Activated T-helper 17 cell treated with anti-CD3 and anti-CD28 coated beads, Interleukin-2, amount 50 U/mL, for 72 hours (primary cell): ENCODE measurements around the gene ZBTB46. TPM values are rescaled to one million over a fixed set of nuclear protein-coding genes. Genes with fewer than 3 reads are reported as not detected.

ENCODE experiments used
- ATAC-seq: fragments of 150-1000 bp; cut with Tn5 transposase; replicated peaks from 2 replicates; pipeline ENCODE4 v1.10.0; 2021; ENCODE audit warnings: mild to moderate bottlenecking, moderate library complexity
- H3K27ac Mint-ChIP-seq: one replicate; pipeline ENCODE4 v1.8.0; 2022; ENCODE audit warnings: mixed read lengths
- H3K27me3 Mint-ChIP-seq: one replicate; pipeline ENCODE4 v1.8.0; 2022; ENCODE audit warnings: mixed read lengths
- H3K36me3 Mint-ChIP-seq: one replicate; pipeline ENCODE4 v1.8.0; 2022; ENCODE audit warnings: low read depth, mild to moderate bottlenecking, mixed read lengths
- H3K4me1 Mint-ChIP-seq: one replicate; pipeline ENCODE4 v1.8.0; 2022; ENCODE audit warnings: mixed read lengths
- H3K4me3 Mint-ChIP-seq: one replicate; pipeline ENCODE4 v1.8.0; 2022; ENCODE audit warnings: mild to moderate bottlenecking, mixed read lengths
- H3K9me3 Mint-ChIP-seq: one replicate; pipeline ENCODE4 v1.8.0; 2022; ENCODE audit warnings: mixed read lengths
- total RNA-seq, 2 donors: library from RNA; stranded (reverse); gene quantifications; one replicate each; pipeline ENCODE4 v1.2.3, GENCODE V29; 2022

The ZBTB46 gene
- total RNA-seq, 2 donors from 2014 or later: 0.54 to 6.2 TPM

DNA sequence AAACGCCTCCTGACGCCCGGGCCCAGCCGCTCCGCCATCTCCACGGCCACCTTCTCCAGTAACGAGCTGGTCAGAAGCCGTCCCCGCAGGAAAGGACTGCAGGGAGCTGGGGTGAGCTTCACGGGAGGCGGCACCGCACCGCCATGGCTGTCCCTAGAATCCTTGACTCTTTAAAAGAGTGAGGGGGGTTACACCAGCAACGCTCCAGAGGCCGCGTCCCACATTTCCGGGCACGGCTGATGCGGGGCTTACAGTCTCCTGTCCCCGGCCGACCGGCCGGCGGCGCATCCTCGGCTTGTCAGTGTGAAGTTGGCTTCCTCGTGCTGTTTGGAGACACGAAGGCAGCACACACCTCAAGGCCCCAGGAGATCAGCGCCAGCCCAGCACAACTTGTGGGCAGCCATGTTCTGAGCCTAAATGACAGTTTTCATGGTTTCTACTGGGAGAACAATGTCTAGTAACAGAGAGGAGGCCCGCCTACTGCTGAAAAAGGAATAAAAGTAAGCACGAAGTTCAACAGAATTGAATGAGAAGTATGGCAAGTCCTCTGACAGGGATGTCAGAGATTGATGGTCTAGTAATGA, 61.1 kb downstream of the ZBTB46 start:
- Mint-ChIP-seq H3K4me3 (no peak overlapping the region), H3K27me3 (no peaks in the 10 kb centered on the region), H3K4me1 (no peaks in the 10 kb centered on the region), H3K36me3 (no peaks in the 10 kb centered on the region), H3K9me3 (no peaks in the 10 kb centered on the region), H3K27ac (no peak overlapping the region)
- no peak for ATAC-seq

DNA sequence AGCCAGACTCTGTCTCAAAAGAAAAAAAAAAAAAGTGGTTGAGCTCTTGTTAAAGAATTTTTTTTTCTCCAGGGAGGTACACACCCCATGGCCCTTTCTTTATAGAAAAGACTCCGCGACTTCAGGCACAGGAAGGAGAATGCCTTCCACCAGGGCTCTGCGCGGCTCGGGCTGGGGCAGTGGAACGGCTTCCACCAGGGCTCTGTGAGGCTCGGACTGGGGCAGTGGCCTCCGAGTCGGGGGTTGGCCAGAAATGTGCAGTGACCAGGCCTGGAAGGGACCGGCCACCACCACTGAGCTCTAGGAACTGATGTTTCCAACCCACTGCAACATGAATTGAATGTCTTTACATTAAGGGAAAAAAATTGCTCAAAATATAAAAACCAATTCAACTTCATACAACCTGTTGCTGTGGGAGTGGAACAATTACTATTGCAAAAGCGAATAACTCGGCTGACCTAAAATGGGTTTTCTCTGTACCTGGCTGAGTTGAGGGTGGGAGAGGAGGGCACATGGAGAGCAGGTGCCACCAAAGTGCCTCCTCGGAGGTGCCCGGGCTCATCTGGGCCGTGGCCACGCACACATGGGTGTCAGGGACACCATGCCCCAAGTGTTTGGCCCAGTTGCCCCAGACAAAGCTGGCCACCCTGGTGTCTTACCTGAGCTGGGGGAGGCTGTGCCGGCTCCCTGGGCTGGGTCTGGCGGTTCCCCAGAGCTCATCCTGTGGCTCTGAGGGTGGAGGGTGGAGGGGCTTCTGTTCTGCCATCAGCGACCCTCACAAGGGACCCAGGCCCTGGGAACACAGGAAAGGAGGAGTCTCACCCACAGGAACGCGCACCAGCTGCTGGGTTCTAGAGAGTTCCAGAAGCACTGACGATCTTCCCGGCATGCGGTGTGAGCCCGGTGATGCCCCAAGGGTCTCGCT, 62.2 kb downstream of the ZBTB46 start:
- no peak for ATAC-seq
- Mint-ChIP-seq H3K27ac (no peak overlapping the region), H3K4me3 (no peak overlapping the region), H3K36me3 (no peaks in the 10 kb centered on the region), H3K4me1 (no peaks in the 10 kb centered on the region), H3K27me3 (no peaks in the 10 kb centered on the region), H3K9me3 (no peaks in the 10 kb centered on the region)

DNA sequence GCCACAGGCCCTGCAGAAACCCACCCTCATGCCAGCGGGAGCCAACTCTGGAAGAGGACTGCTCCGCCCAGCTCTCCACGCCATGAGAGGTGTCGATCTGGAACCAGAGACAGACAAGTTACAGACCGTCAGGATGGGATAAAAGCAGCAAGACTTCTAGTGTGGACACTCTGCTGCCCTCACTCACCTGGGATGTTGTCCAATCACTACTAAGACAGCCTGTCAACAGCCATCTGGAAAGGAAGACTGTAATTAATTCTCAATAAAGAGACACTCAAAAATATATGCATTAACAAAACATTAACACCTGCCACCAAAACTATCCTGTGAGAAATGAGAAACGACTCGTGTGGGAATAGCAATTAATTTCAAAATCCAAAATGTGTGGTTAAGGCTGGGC, 63.2 kb downstream of the ZBTB46 start:
- no peaks in the 10 kb centered on the region for H3K4me1 Mint-ChIP-seq
- no peak overlapping the region for H3K27ac Mint-ChIP-seq
- H3K27me3 Mint-ChIP-seq: no peaks in the 10 kb centered on the region
- ATAC-seq: no peak
- H3K4me3 Mint-ChIP-seq: no peak overlapping the region
- no peaks in the 10 kb centered on the region for H3K36me3 Mint-ChIP-seq
- H3K9me3 Mint-ChIP-seq: no peaks in the 10 kb centered on the region

DNA sequence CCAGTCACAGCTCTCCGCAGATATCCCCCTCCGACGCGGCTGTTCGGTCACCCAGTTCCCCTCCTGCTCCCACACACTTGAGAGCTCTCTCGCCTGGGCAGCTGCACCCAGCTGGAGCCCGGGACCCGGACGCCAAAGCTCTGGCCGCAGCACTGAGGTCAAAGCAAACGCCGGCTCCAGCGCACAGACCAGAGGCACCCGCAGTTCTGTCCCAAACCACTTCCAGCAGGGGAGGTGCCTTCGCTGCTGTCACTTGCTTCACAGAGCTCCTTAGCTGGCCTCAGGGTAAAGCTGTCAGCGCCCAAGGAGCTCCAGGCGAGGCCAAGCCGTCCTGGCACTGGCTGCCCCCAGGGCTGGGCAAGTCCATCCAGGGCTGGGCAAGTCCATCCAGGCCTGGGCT, 63.6 kb downstream of the ZBTB46 start:
- H3K27ac Mint-ChIP-seq: no peak overlapping the region
- H3K4me3 Mint-ChIP-seq: no peak overlapping the region
- H3K27me3 Mint-ChIP-seq: no peaks in the 10 kb centered on the region
- H3K4me1 Mint-ChIP-seq: no peaks in the 10 kb centered on the region
- H3K9me3 Mint-ChIP-seq: no peaks in the 10 kb centered on the region
- no peaks in the 10 kb centered on the region for H3K36me3 Mint-ChIP-seq
- ATAC-seq: no peak

DNA sequence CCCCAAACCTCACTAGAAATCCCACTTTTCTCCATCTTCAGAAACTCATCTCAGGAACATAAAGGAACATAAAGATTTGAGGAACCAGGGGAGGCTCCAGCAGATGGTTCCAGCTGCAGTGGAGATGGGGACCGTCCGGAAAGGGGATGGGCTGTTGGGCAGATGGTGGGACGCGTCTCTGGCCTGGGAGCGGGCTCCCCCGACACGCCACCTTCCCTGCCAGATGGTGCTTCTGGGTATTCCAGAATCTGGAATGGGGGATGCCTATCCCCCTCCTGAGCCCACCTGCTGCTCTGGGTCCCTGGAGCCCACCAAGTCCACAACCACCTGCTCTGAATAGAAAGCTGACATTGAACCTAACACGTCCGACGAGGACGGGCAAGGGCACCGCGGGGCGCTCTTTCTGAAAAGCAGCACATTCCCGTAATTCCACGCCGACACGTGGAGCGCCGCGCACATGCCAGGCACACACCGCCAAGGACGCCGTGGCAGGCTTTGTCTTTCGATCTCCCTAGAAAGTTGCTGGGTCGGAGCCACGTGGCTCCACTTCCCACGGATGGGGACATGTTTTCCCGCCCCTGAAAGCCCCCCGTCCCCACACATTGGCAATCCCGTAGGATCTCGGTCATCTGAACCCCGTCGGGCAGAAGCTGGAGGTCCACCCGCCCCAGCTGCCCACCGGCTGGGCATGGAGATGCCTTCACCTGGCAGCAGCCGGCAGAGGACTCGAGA, 64.2 kb downstream of the ZBTB46 start:
- Mint-ChIP-seq H3K4me1 (no peaks in the 10 kb centered on the region), H3K36me3 (no peaks in the 10 kb centered on the region), H3K27me3 (no peaks in the 10 kb centered on the region), H3K27ac (no peak overlapping the region), H3K9me3 (no peaks in the 10 kb centered on the region), H3K4me3 (no peak overlapping the region)
- ATAC-seq: no peak

DNA sequence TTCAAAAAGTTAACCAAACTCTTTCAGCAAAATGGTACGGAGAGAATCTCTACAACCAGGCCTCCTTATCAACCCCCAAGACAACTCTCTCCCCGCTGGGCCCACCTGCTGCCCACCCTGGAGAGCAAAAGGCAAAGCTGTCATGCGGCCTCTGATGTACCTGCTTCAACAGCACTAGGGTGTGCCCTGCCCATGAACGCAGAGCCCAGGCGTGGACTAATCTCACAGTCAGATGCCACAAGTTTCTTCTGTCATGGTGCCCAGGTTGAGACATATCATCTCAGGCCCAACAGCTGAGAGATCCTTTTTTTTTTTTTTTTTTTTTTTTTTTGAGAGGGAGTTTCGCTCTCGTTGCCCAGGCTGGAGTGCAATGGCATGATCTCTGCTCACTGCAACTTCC, 65.2 kb downstream of the ZBTB46 start:
- no peak for ATAC-seq
- no peaks in the 10 kb centered on the region for H3K4me1 Mint-ChIP-seq
- H3K9me3 Mint-ChIP-seq: no peaks in the 10 kb centered on the region
- no peaks in the 10 kb centered on the region for H3K27me3 Mint-ChIP-seq
- no peak overlapping the region for H3K27ac Mint-ChIP-seq
- no peaks in the 10 kb centered on the region for H3K36me3 Mint-ChIP-seq
- no peak overlapping the region for H3K4me3 Mint-ChIP-seq

DNA sequence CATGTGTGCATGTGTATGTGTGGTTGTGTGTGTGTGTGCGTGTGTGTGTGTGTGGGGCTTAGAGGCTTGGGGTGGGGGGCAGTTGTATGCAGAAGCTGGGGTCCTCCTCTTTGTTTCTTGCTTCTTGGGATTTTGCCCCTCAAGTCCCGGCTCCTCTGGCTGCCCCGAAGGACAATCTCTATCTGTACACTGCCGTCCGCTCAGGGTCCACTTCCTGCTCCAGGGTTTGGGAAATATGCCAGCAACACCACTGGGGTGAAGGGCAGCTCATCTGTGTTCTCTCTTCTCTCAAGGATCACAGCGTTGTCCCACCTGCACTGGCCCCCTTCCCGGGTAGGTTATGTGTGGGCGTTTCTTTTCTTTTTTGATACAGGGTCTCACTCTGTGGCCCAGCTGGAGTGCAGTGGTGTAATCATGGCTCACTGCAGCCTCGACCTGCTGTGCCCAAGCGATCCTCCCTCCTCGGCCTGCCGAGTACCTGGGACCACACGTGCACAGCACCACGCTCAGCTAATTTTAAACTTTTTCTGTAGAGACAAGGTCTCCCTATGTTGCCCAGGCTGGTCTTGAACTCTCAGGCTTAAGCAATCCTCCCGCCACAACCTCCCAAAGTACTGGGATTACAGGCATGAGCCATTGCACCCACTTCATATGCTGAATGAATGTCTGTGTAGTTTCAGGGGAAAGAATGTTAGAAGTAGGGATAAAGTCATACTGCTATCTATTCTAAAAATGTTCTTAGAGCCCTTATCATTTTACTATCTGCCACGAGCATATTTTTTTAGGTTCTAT, 65.8 kb downstream of the ZBTB46 start:
- Mint-ChIP-seq H3K36me3 (no peaks in the 10 kb centered on the region), H3K4me3 (no peak overlapping the region), H3K4me1 (no peaks in the 10 kb centered on the region), H3K27ac (no peak overlapping the region), H3K9me3 (no peaks in the 10 kb centered on the region), H3K27me3 (no peaks in the 10 kb centered on the region)
- ATAC-seq: no peak

DNA sequence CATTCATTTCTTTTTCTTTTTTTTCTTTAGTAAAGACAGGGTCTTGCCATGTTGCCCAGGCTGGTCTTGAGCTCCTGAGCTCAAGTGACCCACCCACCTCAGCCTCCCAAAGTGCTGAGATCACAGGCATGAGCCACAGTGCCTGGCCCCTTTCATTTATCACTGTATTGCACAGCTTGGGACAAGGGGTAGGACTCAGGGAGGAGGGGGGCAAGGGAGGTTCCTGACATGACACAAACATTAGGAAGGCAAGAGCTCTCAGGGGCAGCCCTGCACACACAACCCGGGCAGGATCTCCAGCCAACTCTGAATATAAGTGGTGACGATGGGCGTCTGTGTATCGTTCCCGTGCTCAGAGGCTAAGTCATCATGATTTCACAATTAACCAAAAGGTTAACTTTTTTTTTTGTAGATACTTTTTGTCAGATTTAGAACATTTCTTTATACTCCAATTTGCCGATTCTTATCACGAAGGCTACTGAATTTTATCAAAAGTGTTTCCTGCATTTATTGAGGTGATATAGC, 71.6 kb downstream of the ZBTB46 start:
- no peaks in the 10 kb centered on the region for H3K9me3 Mint-ChIP-seq
- no peaks in the 10 kb centered on the region for H3K27me3 Mint-ChIP-seq

DNA sequence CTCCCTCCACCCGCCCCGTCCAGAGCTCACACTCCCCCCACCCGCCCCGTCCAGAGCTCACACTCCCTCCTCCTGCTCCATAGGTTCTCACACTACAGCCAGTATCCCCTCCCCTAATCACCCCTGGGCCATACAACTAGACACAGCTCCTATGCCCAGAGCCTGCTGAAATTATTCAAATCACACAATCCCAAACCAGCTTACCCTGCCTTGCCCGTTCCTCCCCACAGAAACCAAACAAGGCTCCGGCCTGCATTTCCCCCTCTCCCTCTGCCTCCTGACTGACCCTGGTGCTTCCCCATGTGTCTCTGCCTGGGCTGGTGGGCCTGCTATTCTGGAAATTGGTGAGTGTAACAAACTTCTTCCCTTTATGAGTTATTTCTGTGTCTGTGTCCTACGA, 72.9 kb downstream of the ZBTB46 start:
- H3K4me1 Mint-ChIP-seq: peaks cover 4% of the 10 kb centered on the region
- H3K9me3 Mint-ChIP-seq: no peaks in the 10 kb centered on the region
- H3K36me3 Mint-ChIP-seq: no peaks in the 10 kb centered on the region
- no peak overlapping the region for H3K27ac Mint-ChIP-seq
- no peak overlapping the region for H3K4me3 Mint-ChIP-seq
- H3K27me3 Mint-ChIP-seq: no peaks in the 10 kb centered on the region
- no peak for ATAC-seq

More for the DNA sequence above, 71.6 kb downstream of the ZBTB46 start:
- H3K4me3 Mint-ChIP-seq: no peak overlapping the region
- no peaks in the 10 kb centered on the region for H3K36me3 Mint-ChIP-seq
- ATAC-seq: no peak
- peaks cover 4% of the 10 kb centered on the region for H3K4me1 Mint-ChIP-seq
- no peak overlapping the region for H3K27ac Mint-ChIP-seq

DNA sequence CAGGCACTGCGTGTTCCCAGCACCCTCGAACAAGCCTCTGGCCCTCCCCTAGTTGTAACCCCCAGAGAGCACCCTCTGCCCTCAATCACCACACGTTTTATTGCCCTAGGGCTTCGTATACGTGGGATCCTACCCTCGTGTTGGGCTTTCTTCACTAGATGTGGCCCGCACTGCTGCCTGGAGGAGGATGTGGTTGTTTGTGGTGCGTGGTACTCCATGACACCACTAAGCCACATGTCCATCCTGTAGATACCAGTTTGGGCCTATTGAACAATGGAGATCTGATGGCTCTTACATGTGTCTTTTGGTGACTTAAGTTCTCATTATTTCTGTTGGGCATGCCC, 74.4 kb downstream of the ZBTB46 start:
- Mint-ChIP-seq H3K9me3 (no peaks in the 10 kb centered on the region), H3K4me1 (peaks cover 4% of the 10 kb centered on the region), H3K36me3 (no peaks in the 10 kb centered on the region), H3K4me3 (no peak overlapping the region), H3K27me3 (no peaks in the 10 kb centered on the region), H3K27ac (no peak overlapping the region)
- no peak for ATAC-seq

DNA sequence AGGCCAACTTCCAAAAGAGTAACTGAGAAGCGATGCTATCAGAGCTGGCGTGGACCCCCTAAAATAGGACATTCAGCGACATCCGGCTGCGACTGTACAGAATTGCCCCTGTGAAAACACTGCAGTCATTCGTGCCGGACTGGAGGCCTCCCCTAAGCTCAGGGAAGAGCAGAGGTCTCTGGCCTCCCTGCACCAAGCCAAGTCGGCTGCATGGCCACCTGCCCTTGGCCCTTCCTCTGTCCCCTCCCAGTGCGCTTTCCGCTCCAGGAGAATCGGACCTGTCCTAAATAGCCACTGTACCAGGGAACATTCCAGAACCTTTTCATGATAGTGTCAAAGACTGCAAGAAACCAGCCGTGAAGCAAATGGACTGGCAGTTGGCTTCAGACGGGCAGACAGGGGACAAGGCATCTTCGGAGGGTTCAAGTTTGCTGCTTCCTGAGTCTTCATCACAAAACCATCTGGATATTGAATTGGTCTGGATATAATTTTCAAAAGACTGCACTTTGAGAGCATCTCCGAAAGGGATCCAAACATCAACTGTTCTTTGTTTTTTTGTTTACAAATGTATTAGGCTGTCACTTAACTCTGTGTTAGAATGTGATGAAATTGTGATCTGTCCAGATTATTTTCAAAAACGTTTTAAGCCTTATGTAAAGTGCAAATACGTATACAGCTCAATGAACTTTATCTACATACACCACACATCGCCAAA, 75.0 kb downstream of the ZBTB46 start:
- no peak for ATAC-seq
- H3K36me3 Mint-ChIP-seq: no peaks in the 10 kb centered on the region
- H3K9me3 Mint-ChIP-seq: no peaks in the 10 kb centered on the region
- no peaks in the 10 kb centered on the region for H3K27me3 Mint-ChIP-seq
- no peak overlapping the region for H3K27ac Mint-ChIP-seq
- no peak overlapping the region for H3K4me3 Mint-ChIP-seq
- peaks cover 4% of the 10 kb centered on the region for H3K4me1 Mint-ChIP-seq

DNA sequence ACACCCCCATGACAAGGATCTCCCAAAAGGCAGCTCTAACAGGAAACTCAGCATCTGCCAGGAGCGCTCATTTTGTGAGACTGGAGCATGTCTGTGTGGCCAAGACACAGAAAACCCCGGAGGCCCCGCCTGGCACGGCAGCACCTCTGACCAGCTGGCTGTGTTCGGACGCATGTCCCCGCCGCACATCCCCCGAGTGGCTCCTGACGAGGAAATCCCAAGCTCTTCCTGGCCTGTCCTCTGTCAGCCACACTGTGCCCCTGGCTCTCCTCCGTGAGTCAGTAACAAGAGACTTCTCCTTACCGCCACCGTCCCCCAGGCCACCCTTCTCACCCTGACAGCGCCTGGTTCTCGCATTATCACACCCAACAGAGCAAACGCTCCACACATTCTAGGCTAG, 77.1 kb downstream of the ZBTB46 start:
- no peak overlapping the region for H3K4me3 Mint-ChIP-seq
- no peak overlapping the region for H3K27ac Mint-ChIP-seq
- H3K4me1 Mint-ChIP-seq: peaks cover 4% of the 10 kb centered on the region
- no peak for ATAC-seq
- no peaks in the 10 kb centered on the region for H3K9me3 Mint-ChIP-seq
- H3K27me3 Mint-ChIP-seq: no peaks in the 10 kb centered on the region
- no peaks in the 10 kb centered on the region for H3K36me3 Mint-ChIP-seq

DNA sequence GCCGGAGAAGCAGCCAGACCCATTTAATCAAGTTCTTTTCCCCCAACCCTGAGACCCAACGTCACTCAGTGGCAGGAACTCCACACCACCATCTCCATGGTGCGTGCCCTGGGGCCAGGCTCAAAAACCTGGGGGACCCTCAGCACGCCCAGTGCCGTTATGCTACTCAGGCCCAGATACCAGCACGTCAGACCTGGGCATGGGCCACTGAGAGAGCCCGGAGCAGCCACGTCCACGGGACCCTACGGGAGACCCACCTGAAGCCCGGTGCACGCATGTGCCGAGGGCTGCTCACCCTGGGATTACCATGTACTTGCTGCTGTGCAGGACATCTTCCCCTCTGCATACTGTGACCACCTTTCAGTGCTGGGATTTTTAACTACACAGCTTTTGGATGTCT, 77.7 kb downstream of the ZBTB46 start:
- no peak overlapping the region for H3K27ac Mint-ChIP-seq
- no peaks in the 10 kb centered on the region for H3K9me3 Mint-ChIP-seq
- peaks cover 4% of the 10 kb centered on the region for H3K4me1 Mint-ChIP-seq
- no peaks in the 10 kb centered on the region for H3K36me3 Mint-ChIP-seq
- no peak overlapping the region for H3K4me3 Mint-ChIP-seq
- ATAC-seq: no peak
- H3K27me3 Mint-ChIP-seq: no peaks in the 10 kb centered on the region
